Measurements from ENCODE around the gene ROGDI. TPM values are rescaled to one million over a fixed set of nuclear protein-coding genes. Genes with fewer than 3 reads are reported as not detected.

Gene ROGDI
- polyA plus RNA-seq, 1 of the 3 experiments (the other 2 are of a cell fraction), result 33.6 TPM

- H3K9me2 ChIP-seq, result no peaks in the 10 kb centered on the region
- H3K4me2 ChIP-seq, result no peak overlapping the region
- H3K9ac ChIP-seq, result no peak overlapping the region
- H3K4me3 ChIP-seq (ENCODE audit: low read depth in 2 of 2, low read length in 1 of 2), result no peak overlapping the region
- peaks cover 24% of the 10 kb centered on the region for H3K79me2 ChIP-seq (ENCODE audit: insufficient read depth)
- CTCF ChIA-PET, result interaction anchor here (1.4 kb wide), 1 partner anchor 9 kb away, joined by 3 read pairs; no protein-coding TSS in a partner anchor
- 0 out of 2 replicates have a peak, but pooled peaks cover under 1% of the 10 kb centered on the region for H3K9me3 ChIP-seq
- 91% methylated on average over 7 of the region's 23 CpGs for WGBS (ENCODE audit: low lambda C conversion rate)
- H3K27me3 ChIP-seq (ENCODE audit: insufficient read depth), result no peaks in the 10 kb centered on the region
- H4K20me1 ChIP-seq (ENCODE audit: insufficient read depth), result no peaks in the 10 kb centered on the region
- H3K27ac ChIP-seq (ENCODE audit: low read depth in 2 of 2, low read length in 1 of 2), result no peak overlapping the region
- POLR2A ChIA-PET, result interaction anchor here (0.8 kb wide), 1 partner anchor 8 kb away, joined by 3 read pairs; no protein-coding TSS in a partner anchor
- H3K36me3 ChIP-seq (replicated peaks in 1 of 2; ENCODE audit: control insufficient read depth in 1 of 2, insufficient read depth in 2 of 2, low read length in 1 of 2), result peaks cover 32 to 50% of the 10 kb centered on the region in 2 experiments
- TF ChIP-seq RFX5 (IDR thresholded peaks at IDR 0.05; ENCODE audit: low read length) (no peak), TAF1 (IDR thresholded peaks at IDR 0.05; ENCODE audit: borderline replicate concordance, low read depth, low read length) (no peak), CHD2 (IDR thresholded peaks at IDR 0.05; ENCODE audit: low read length, partially characterized antibody) (no peak), CTCF (IDR thresholded peaks at IDR 0.05) (no peak), GABPA (IDR thresholded peaks at IDR 0.05; ENCODE audit: low read depth) (no peak), EZH2phosphoT487 (IDR thresholded peaks at IDR 0.05; ENCODE audit: borderline replicate concordance, low read depth) (no peak), MAX (IDR thresholded peaks at IDR 0.05; ENCODE audit: low read depth) (no peak)
- DNase-seq, result no peak
- H3K4me1 ChIP-seq (ENCODE audit: control insufficient read depth in 1 of 2, insufficient read depth in 2 of 2, low read depth in 1 of 2, low read length in 1 of 2), result peaks cover 0 to under 1% of the 10 kb centered on the region in 2 experiments; a peak in 1 of 4 replicates
- H3F3A ChIP-seq (replicated peaks; ENCODE audit: insufficient read depth), result peaks cover 3% of the 10 kb centered on the region
- no peak overlapping the region for H2AFZ ChIP-seq (ENCODE audit: low read depth)
Observed at GRCh38 chr16:4760221-4760910, 42.1 kb downstream of the ROGDI start.

- H3K4me1 ChIP-seq (ENCODE audit: control insufficient read depth in 1 of 2, insufficient read depth in 2 of 2, low read depth in 1 of 2, low read length in 1 of 2), result no peaks in the 10 kb centered on the region
- POLR2A ChIA-PET, result interaction anchor here (1.1 kb wide), 1 partner anchor 10 kb away, joined by 4 read pairs; no protein-coding TSS in a partner anchor
- H3K4me2 ChIP-seq, result no peak overlapping the region
- peaks cover 3% of the 10 kb centered on the region for H3F3A ChIP-seq (replicated peaks; ENCODE audit: insufficient read depth)
- H3K27ac ChIP-seq (ENCODE audit: low read depth in 2 of 2, low read length in 1 of 2), result no peak overlapping the region
- no peaks in the 10 kb centered on the region for H3K9me2 ChIP-seq
- peaks cover 45 to 61% of the 10 kb centered on the region in 2 experiments for H3K36me3 ChIP-seq (replicated peaks in 1 of 2; ENCODE audit: control insufficient read depth in 1 of 2, insufficient read depth in 2 of 2, low read length in 1 of 2)
- H3K79me2 ChIP-seq (ENCODE audit: insufficient read depth), result no peaks in the 10 kb centered on the region
- 0 out of 2 replicates have a peak, but pooled peaks cover 6% of the 10 kb centered on the region for H3K9me3 ChIP-seq
- H3K9ac ChIP-seq, result no peak overlapping the region
- no peaks in the 10 kb centered on the region for H4K20me1 ChIP-seq (ENCODE audit: insufficient read depth)
- H2AFZ ChIP-seq (ENCODE audit: low read depth), result no peak overlapping the region
- DNase-seq, result no peak
- CTCF ChIA-PET, result no interaction called here
- no peak overlapping the region for H3K4me3 ChIP-seq (ENCODE audit: low read depth in 2 of 2, low read length in 1 of 2)
- no peaks in the 10 kb centered on the region for H3K27me3 ChIP-seq (ENCODE audit: insufficient read depth)
- WGBS (ENCODE audit: low lambda C conversion rate), result 92% methylated on average over 6 of the region's 6 CpGs
- TF ChIP-seq YY1 (IDR thresholded peaks at IDR 0.05; ENCODE audit: low read depth), result no peak
- no peak for TF ChIP-seq EP300 (IDR thresholded peaks at IDR 0.05; ENCODE audit: borderline replicate concordance in 1 of 2, low read depth in 1 of 2, low read length in 1 of 2)
- no peak for TF ChIP-seq GABPA (IDR thresholded peaks at IDR 0.05; ENCODE audit: low read depth)
- no peak for TF ChIP-seq FOXM1 (IDR thresholded peaks at IDR 0.05; ENCODE audit: low read depth)
- TF ChIP-seq USF2 (IDR thresholded peaks at IDR 0.05; ENCODE audit: borderline replicate concordance, low read depth, low read length), result no peak
- no peak for TF ChIP-seq SMC3 (IDR thresholded peaks at IDR 0.05; ENCODE audit: low read depth, low read length)
- no peak for TF ChIP-seq MAX (IDR thresholded peaks at IDR 0.05; ENCODE audit: low read depth)
- TF ChIP-seq PBX3 (IDR thresholded peaks at IDR 0.05), result no peak
- TF ChIP-seq TAF1 (IDR thresholded peaks at IDR 0.05; ENCODE audit: borderline replicate concordance, low read depth, low read length), result no peak
- no peak for TF ChIP-seq ZBTB33 (IDR thresholded peaks at IDR 0.05; ENCODE audit: borderline replicate concordance, low read depth)
- TF ChIP-seq TCF12 (IDR thresholded peaks at IDR 0.05), result no peak
- TF ChIP-seq TEAD4 (IDR thresholded peaks at IDR 0.05; ENCODE audit: borderline replicate concordance, insufficient read depth), result no peak
- TF ChIP-seq ELF1 (IDR thresholded peaks at IDR 0.05), result no peak
- TF ChIP-seq RFX5 (IDR thresholded peaks at IDR 0.05; ENCODE audit: low read length), result no peak
- TF ChIP-seq IRF3 (IDR thresholded peaks at IDR 0.05; ENCODE audit: low read depth, low read length), result no peak
Observed at GRCh38 chr16:4755687-4756086, 46.7 kb downstream of the ROGDI start.
